NCI-H1694 (cell line): ENCODE measurements around the gene NDST3.
"Not testable (repeated sequence)": the region's sequence is repeated elsewhere in the genome, so short reads cannot be mapped to it uniquely, and the experiment has no call there.

Experiments
- DNase-seq: peaks from one replicate; lab custom pipeline; 2025; lab: John Stamatoyannopoulos, UW

NDST3 gene

GRCh38 chr4:118177126-118177525 is 142.8 kb downstream of the NDST3 start:
- no peak for DNase-seq

- no peak for DNase-seq
These were observed 146.5 kb downstream of the NDST3 start for GRCh38 chr4:118180776-118181175.

GRCh38 chr4:118190903-118191302 is 156.6 kb downstream of the NDST3 start:
- DNase-seq: no peak

- no peak for DNase-seq
These were observed 159.1 kb downstream of the NDST3 start for GRCh38 chr4:118193421-118193820.

- DNase-seq: no peak
These were observed 172.3 kb downstream of the NDST3 start for GRCh38 chr4:118206627-118207026.

- no peak for DNase-seq
These were observed 178.8 kb downstream of the NDST3 start for GRCh38 chr4:118213101-118213500.

- no peak for DNase-seq
These were observed 181.5 kb downstream of the NDST3 start for GRCh38 chr4:118215826-118216225.

- DNase-seq: no peak
These were observed 187.0 kb downstream of the NDST3 start for GRCh38 chr4:118221227-118221800.

GRCh38 chr4:118224243-118224829 is 190.1 kb downstream of the NDST3 start:
- peak; percentile 50 for DNase-seq

- DNase-seq: no peak
These were observed 191.2 kb downstream of the NDST3 start for GRCh38 chr4:118225511-118225910.

GRCh38 chr4:118226311-118227010 is 192.2 kb downstream of the NDST3 start:
- no peak for DNase-seq

GRCh38 chr4:118235566-118236120 is 201.4 kb downstream of the NDST3 start:
- DNase-seq: no peak

- no peak for DNase-seq
These were observed 203.2 kb downstream of the NDST3 start for GRCh38 chr4:118237531-118237930.

- no peak for DNase-seq
These were observed 215.6 kb downstream of the NDST3 start for GRCh38 chr4:118249890-118250289.

- no peak for DNase-seq
These were observed 220.1 kb downstream of the NDST3 start for GRCh38 chr4:118254368-118254767.

- DNase-seq: no peak
These were observed 224.8 kb downstream of the NDST3 start for GRCh38 chr4:118259111-118259510.

- DNase-seq: no peak
These were observed 226.0 kb downstream of the NDST3 start for GRCh38 chr4:118260309-118260708.

GRCh38 chr4:118264096-118264495 is 229.8 kb downstream of the NDST3 start:
- DNase-seq: no peak

- DNase-seq: no peak
These were observed 231.2 kb downstream of the NDST3 start for GRCh38 chr4:118265312-118266144.

GRCh38 chr4:118266145-118266496 is 231.8 kb downstream of the NDST3 start:
- DNase-seq: not testable (repeated sequence)

- DNase-seq: no peak
These were observed 234.5 kb downstream of the NDST3 start for GRCh38 chr4:118268780-118269179.

GRCh38 chr4:118270492-118270891 is 236.2 kb downstream of the NDST3 start:
- peak; percentile 49 for DNase-seq
